ENCODE results near the gene KCNH2. TPM values are rescaled to one million over a fixed set of nuclear protein-coding genes. Genes with fewer than 3 reads are reported as not detected.

The KCNH2 gene
- total and polyA plus RNA-seq, 8 donors: 4.0 to 77.7 (median 7.3) TPM

DNA sequence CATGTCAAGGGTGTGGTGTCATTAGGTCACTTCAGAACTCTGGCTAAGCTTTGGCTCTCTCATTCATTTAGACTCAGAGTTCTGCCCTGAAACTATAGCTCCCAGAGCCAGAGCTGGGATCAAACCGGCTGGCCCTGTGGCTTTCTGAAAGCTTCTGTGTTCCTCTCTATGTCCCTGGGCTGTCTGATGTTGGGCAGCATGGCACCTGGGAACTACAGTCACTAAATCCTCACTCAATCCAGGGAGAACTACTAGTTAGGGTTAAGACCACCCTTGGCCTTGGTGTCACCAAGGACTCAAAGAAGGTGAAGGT, 32.9 kb upstream of the KCNH2 start:
- Histone ChIP-seq H3K27me3 (peaks cover 0 to 84% (median 21%) of the 10 kb centered on the region in 3 donors), H3K36me3 (no peaks in the 10 kb centered on the region), H3K27ac (peak overlapping the region in 1 of 5 donors; percentile 10), H3K9me3 (no peaks in the 10 kb centered on the region), H3K4me1 (peaks cover 14 to 64% (median 48%) of the 10 kb centered on the region in 4 donors), H3K4me3 (no peak overlapping the region)
- 50 to 86% (median 60%) methylated on average over 1 of the region's 1 CpG for WGBS, 5 donors
- no peak for TF ChIP-seq POLR2A (IDR thresholded peaks at IDR 0.05)
- DNase-seq: no peak
- intact Hi-C loops (cut with DNase I; ENCODE audit: low total_unique reads): no loop called here

DNA sequence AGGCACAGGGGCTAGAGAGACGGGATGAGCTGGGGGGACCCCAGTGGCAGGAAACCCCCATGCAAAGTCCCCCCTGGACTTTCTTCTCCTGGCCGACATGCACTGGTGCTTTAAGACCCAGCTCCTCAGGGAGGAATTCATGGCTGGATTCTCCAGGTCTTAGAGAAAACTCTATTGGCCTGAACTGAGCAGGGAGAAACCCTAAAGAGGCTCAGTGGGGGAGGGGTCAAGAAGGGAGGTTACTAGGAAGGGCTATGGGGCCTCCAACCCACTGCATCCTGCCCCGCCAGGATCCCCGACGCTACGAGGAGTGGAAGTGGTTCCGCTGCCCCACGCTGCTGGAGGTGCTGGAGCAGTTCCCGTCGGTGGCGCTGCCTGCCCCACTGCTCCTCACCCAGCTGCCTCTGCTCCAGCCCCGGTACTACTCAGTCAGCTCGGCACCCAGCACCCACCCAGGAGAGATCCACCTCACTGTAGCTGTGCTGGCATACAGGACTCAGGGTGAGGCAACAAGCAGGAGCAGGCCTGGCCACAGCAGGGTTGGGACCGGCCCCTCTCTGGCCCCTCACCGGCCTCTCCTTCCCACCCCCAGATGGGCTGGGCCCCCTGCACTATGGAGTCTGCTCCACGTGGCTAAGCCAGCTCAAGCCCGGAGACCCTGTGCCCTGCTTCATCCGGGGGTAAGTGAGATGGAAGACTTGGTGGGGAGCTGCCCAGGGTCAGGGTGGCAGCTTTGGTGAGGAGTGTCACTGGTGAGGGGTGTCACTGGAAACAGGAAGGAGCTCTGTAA, 32.4 kb upstream of the KCNH2 start:
- 28 to 40% (median 30%) methylated on average over 12 to 18 of the region's 18 CpGs for WGBS, 5 donors
- intact Hi-C loops (cut with DNase I; ENCODE audit: low total_unique reads): no loop called here
- Histone ChIP-seq H3K36me3 (no peaks in the 10 kb centered on the region), H3K9me3 (no peaks in the 10 kb centered on the region), H3K27me3 (peaks cover 0 to 79% (median 21%) of the 10 kb centered on the region in 3 donors), H3K4me1 (peaks cover 14 to 64% (median 48%) of the 10 kb centered on the region in 4 donors), H3K27ac (peak overlapping the region in 1 of 5 donors; percentile 10), H3K4me3 (no peak overlapping the region)
- peak in 1 of 2 donors; percentile 83 for DNase-seq
- TF ChIP-seq POLR2AphosphoS5 (IDR thresholded peaks at IDR 0.05): no peak
- no peak for TF ChIP-seq EP300 (IDR thresholded peaks at IDR 0.05)
- no peak for TF ChIP-seq POLR2A (IDR thresholded peaks at IDR 0.05)
- TF ChIP-seq, protein P1, sequence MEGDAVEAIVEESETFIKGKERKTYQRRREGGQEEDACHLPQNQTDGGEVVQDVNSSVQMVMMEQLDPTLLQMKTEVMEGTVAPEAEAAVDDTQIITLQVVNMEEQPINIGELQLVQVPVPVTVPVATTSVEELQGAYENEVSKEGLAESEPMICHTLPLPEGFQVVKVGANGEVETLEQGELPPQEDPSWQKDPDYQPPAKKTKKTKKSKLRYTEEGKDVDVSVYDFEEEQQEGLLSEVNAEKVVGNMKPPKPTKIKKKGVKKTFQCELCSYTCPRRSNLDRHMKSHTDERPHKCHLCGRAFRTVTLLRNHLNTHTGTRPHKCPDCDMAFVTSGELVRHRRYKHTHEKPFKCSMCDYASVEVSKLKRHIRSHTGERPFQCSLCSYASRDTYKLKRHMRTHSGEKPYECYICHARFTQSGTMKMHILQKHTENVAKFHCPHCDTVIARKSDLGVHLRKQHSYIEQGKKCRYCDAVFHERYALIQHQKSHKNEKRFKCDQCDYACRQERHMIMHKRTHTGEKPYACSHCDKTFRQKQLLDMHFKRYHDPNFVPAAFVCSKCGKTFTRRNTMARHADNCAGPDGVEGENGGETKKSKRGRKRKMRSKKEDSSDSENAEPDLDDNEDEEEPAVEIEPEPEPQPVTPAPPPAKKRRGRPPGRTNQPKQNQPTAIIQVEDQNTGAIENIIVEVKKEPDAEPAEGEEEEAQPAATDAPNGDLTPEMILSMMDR (IDR thresholded peaks at IDR 0.05): no peak

- Histone ChIP-seq H3K36me3 (no peaks in the 10 kb centered on the region), H3K4me3 (no peak overlapping the region), H3K9me3 (no peaks in the 10 kb centered on the region), H3K27me3 (peaks cover 0 to 73% (median 21%) of the 10 kb centered on the region in 3 donors), H3K27ac (no peak overlapping the region), H3K4me1 (peaks cover 14 to 64% (median 48%) of the 10 kb centered on the region in 4 donors)
- DNase-seq: no peak
- TF ChIP-seq EP300 (IDR thresholded peaks at IDR 0.05): no peak
- no peak for TF ChIP-seq POLR2A (IDR thresholded peaks at IDR 0.05)
- TF ChIP-seq, protein P1 (IDR thresholded peaks at IDR 0.05): no peak
- no peak for TF ChIP-seq POLR2AphosphoS5 (IDR thresholded peaks at IDR 0.05)
- intact Hi-C loops (cut with DNase I; ENCODE audit: low total_unique reads): no loop called here
- 27 to 45% (median 32%) methylated on average over 7 of the region's 7 CpGs for WGBS, 5 donors
Observed at GRCh38 chr7:151010037-151010306, 31.9 kb upstream of the KCNH2 start.

DNA sequence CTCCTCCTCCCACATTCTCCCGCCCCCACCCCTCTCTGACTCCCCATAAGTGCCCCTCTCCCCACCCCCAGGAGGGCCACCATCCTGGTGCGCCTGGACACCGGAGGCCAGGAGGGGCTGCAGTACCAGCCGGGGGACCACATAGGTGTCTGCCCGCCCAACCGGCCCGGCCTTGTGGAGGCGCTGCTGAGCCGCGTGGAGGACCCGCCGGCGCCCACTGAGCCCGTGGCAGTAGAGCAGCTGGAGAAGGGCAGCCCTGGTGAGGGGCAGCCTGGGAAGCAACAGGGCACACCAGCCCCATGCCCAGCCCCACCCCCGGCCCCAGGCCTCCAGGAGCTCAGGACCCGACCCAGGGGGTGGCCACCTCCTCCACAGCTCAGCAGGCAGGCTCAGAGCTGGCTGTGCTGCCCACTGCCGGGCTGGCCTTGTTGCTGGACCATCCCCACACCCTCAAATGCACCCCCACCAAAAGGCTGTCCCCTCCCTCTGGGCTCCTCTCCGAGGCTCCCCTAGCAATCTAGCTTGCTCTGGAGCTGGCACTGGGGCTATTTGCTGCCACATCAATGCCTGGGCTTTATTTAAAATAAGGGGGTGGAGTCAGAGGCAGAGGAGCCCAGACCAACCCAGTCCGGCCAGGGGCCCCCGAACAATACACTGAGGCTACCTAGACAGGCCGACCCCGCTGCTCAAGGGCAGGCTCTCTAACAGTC, 31.4 kb upstream of the KCNH2 start:
- TF ChIP-seq, protein P1 (IDR thresholded peaks at IDR 0.05): no peak
- TF ChIP-seq EP300 (IDR thresholded peaks at IDR 0.05) (no peak), POLR2A (IDR thresholded peaks at IDR 0.05) (no peak), POLR2AphosphoS5 (IDR thresholded peaks at IDR 0.05) (no peak)
- Histone ChIP-seq H3K27ac (no peak overlapping the region), H3K9me3 (no peaks in the 10 kb centered on the region), H3K36me3 (no peaks in the 10 kb centered on the region), H3K4me3 (no peak overlapping the region), H3K4me1 (peaks cover 14 to 64% (median 48%) of the 10 kb centered on the region in 4 donors), H3K27me3 (peaks cover 0 to 68% (median 21%) of the 10 kb centered on the region in 3 donors)
- no peak for DNase-seq
- intact Hi-C loops (cut with DNase I; ENCODE audit: low total_unique reads): no loop called here
- WGBS, 5 donors: 36 to 76% (median 62%) methylated on average over 7 to 22 of the region's 22 CpGs

Measured in stomach (tissue), 9 donors.